ENCODE results near the gene TRAPPC1. TPM values are rescaled to one million over a fixed set of nuclear protein-coding genes. Genes with fewer than 3 reads are reported as not detected.
A peak's percentile ranks its signal among the peaks of the same experiment; 100 is the strongest.

The TRAPPC1 gene
- total RNA-seq, 4 donors from 2014 or later, result 24.1 to 67.5 (median 27.8) TPM

GRCh38 chr17:7881276-7882054 is 50.3 kb downstream of the TRAPPC1 start:
- peaks cover 0 to 4% of the 10 kb centered on the region in 2 donors for H3K4me1 ChIP-seq
- H3K4me3 ChIP-seq, result no peak overlapping the region
- H3K36me3 ChIP-seq, result no peaks in the 10 kb centered on the region
- no peaks in the 10 kb centered on the region for H3K9me3 ChIP-seq
- H3K27me3 ChIP-seq, result no peaks in the 10 kb centered on the region
- peak in 1 of 2 donors; percentile 49 for DNase-seq
- TF ChIP-seq CTCF (IDR thresholded peaks at IDR 0.05) (no peak), POLR2A (IDR thresholded peaks at IDR 0.05) (no peak)
- peak overlapping the region; percentile 97 to 98 for H3K27ac ChIP-seq
- intact Hi-C loops (cut with DNase I; ENCODE audit: low total_unique reads), result no loop called here

Small RNA genes lying within 50 kb of the gene (small RNA-seq; reads per million reads assigned to genes)
- 70.1 reads per million, percentile 93 among the genes with 10 or more reads in this experiment for gene SCARNA21

Other genes with a start within 250 kb of the TRAPPC1 start
- gene TP53, start 244.5 kb downstream of the TRAPPC1 start, total RNA-seq, result 10 to 100 TPM in 3 of 4 donors, 1 to 10 TPM in 1; 5.9 to 58.3 (median 30.7) TPM
- gene WRAP53, start 243.5 kb downstream of the TRAPPC1 start, total RNA-seq, result 1 to 10 TPM; 1.0 to 8.8 (median 6.2) TPM
- gene EFNB3, start 226.7 kb downstream of the TRAPPC1 start, total RNA-seq, result 10 to 100 TPM in 2 of 4 donors, under 1 TPM in 2; 0.26 to 13.1 (median 5.6) TPM
- 1 to 10 TPM in 1 of 4 donors, under 1 TPM in 3; under 0.01 to 1.4 (median 0.48) TPM for gene DNAH2, start 214.2 kb downstream of the TRAPPC1 start, total RNA-seq
- 10 to 100 TPM in 1 of 4 donors, 1 to 10 TPM in 3; 2.6 to 47.9 (median 4.4) TPM for gene KDM6B, start 97.7 kb downstream of the TRAPPC1 start, total RNA-seq
- gene TMEM88, start 76.9 kb downstream of the TRAPPC1 start, total RNA-seq, result 10 to 100 TPM in 3 of 4 donors, 1 to 10 TPM in 1; 7.3 to 68.1 (median 28.1) TPM
- 10 to 100 TPM in 3 of 4 donors, 1 to 10 TPM in 1; 3.6 to 94.7 (median 48.1) TPM for gene NAA38, start 74.4 kb downstream of the TRAPPC1 start, total RNA-seq
- gene CYB5D1, start 73.9 kb downstream of the TRAPPC1 start, total RNA-seq, result 10 to 100 TPM in 3 of 4 donors, 1 to 10 TPM in 1; 3.1 to 17.6 (median 16.2) TPM
- gene CHD3, start 43.2 kb downstream of the TRAPPC1 start, total RNA-seq, result 100 to 1,000 TPM in 3 of 4 donors, 10 to 100 TPM in 1; 81.0 to 165 (median 133) TPM
- gene RNF227, start 15.7 kb downstream of the TRAPPC1 start, total RNA-seq, result 1 to 10 TPM in 3 of 4 donors, under 1 TPM in 1; under 0.01 to 9.8 (median 5.3) TPM
- 10 to 100 TPM in 2 of 4 donors, 1 to 10 TPM in 1, not detected in 1; 3.4 to 32.7 (median 19.5) TPM for gene KCNAB3, start 2.1 kb downstream of the TRAPPC1 start, total RNA-seq
- gene CNTROB, start 260 bp upstream of the TRAPPC1 start, total RNA-seq, result 10 to 100 TPM in 3 of 4 donors, 1 to 10 TPM in 1; 7.1 to 58.5 (median 26.1) TPM
- gene GUCY2D, start 70.7 kb upstream of the TRAPPC1 start, total RNA-seq, result under 1 TPM in 1 of 4 donors, not detected in 3; 0.14 TPM
- 1 to 10 TPM in 1 of 4 donors, under 1 TPM in 2, not detected in 1; 0.14 to 1.5 (median 0.24) TPM for gene ALOX15B, start 107.1 kb upstream of the TRAPPC1 start, total RNA-seq
- gene ALOX12B, start 155.8 kb upstream of the TRAPPC1 start, total RNA-seq, result not detected
- under 1 TPM in 1 of 4 donors, not detected in 3; 0.26 TPM for gene ALOXE3, start 186.6 kb upstream of the TRAPPC1 start, total RNA-seq
- gene HES7, start 192.2 kb upstream of the TRAPPC1 start, total RNA-seq, result under 1 TPM in 1 of 4 donors, not detected in 3; 0.61 TPM
- 100 to 1,000 TPM in 3 of 4 donors, 10 to 100 TPM in 1; 20.0 to 396 (median 163) TPM for gene PER1, start 220.5 kb upstream of the TRAPPC1 start, total RNA-seq
- gene VAMP2, start 231.0 kb upstream of the TRAPPC1 start, total RNA-seq, result 100 to 1,000 TPM in 1 of 4 donors, 10 to 100 TPM in 2, 1 to 10 TPM in 1; 6.7 to 150 (median 14.1) TPM
- gene TMEM107, start 244.4 kb upstream of the TRAPPC1 start, total RNA-seq, result 10 to 100 TPM in 3 of 4 donors, under 1 TPM in 1; 0.77 to 42.6 (median 25.1) TPM